HUDEP-2 (cell line): ENCODE results near the gene SLC22A14.
"Not testable (repeated sequence)": the region's sequence is repeated elsewhere in the genome, so short reads cannot be mapped to it uniquely, and the experiment has no call there.

Experiments
- DNase-seq, 76 experiments: peaks; one replicate each; lab custom pipeline; 2025; ENCODE audit not compliant: unreplicated experiment in 76 of 76; lab: John Stamatoyannopoulos, UW

Gene SLC22A14, protein sequence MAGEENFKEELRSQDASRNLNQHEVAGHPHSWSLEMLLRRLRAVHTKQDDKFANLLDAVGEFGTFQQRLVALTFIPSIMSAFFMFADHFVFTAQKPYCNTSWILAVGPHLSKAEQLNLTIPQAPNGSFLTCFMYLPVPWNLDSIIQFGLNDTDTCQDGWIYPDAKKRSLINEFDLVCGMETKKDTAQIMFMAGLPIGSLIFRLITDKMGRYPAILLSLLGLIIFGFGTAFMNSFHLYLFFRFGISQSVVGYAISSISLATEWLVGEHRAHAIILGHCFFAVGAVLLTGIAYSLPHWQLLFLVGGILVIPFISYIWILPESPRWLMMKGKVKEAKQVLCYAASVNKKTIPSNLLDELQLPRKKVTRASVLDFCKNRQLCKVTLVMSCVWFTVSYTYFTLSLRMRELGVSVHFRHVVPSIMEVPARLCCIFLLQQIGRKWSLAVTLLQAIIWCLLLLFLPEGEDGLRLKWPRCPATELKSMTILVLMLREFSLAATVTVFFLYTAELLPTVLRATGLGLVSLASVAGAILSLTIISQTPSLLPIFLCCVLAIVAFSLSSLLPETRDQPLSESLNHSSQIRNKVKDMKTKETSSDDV

DNA sequence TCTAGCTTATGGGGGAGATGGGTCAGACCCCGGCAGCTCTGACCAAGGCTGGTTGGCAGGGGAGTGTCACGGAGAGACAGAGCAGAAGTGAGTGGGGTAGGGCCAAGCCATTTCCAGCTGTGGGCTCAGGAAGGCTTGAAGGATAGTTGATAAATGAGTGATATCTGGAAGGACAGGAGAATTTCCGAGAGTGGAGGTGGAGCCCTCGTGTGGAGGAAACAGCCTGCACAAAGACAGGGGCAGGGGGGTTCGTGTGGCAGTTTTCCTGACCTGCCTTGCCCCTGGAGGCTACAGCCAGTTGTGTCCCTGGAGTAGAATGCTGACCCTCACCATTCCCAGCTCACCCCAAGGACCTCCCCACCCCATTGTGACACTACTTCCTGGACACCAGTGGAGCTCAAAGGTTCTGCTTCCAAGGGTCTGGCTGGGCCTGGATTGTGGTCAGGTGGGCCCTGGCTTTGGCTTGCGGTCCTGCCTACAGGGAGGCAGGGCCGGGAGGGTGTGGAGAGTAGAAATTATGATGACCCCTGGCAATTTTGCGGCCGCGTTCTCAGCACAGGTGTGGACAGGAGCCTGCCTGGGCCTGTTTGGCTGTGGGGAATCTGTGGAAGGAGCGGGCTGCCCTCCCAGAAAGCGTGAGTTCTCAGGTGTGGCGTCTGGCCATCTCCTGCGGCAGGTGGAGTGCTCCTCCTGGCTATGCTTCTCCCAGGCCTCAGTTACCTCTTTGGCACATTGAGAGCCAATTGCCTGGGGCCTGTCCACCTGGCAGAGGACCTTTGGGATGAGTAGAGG is at the start of gene SLC22A14:
TSS of gene SLC22A14 (plus strand) at position 400 of the 792 bp plus-strand sequence. CDS start 23,733 bp downstream, outside the sequence.
- DNase-seq, result peak in 7 of 76 experiments; percentile 2 to 24 (median 16)

DNA sequence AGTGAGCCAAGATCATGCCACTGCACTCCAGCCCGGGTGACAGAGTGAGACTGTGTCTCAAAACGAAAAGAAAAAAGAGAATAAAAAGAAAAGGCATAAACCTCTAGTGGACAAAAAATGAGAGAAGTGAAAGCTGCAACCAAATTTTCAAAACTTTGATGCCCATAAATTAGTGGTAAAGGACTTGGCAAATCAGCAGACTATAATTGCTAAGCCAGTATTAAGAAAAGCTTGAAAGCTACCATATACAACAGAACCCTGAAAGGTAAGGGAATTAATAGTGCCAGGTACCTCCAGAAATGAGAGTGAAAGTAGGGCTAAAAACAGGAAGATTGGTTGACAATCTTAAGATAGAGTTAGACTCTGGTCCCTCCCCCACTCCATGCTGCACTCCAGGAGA is 49.4 kb upstream of the SLC22A14 start:
- no peak for DNase-seq

DNA sequence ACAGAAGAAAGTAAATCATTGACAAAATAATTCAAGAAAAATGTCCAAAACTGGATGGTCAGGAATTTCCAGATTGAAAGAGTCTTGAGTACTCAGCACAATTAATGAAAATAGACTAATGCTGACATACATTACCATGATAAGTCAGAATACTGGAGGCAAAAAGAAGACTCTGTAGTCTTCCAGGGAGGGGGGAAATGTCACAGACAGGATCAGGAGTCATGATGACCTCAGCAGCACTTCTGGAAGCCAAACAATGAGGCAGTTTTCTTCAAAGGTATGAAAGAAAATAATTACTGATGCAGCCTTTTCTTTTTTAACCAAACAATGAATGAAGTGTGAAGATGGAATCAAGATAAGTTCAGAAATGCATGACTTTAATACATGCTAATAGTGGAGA is 46.6 kb upstream of the SLC22A14 start:
- no peak for DNase-seq

DNA sequence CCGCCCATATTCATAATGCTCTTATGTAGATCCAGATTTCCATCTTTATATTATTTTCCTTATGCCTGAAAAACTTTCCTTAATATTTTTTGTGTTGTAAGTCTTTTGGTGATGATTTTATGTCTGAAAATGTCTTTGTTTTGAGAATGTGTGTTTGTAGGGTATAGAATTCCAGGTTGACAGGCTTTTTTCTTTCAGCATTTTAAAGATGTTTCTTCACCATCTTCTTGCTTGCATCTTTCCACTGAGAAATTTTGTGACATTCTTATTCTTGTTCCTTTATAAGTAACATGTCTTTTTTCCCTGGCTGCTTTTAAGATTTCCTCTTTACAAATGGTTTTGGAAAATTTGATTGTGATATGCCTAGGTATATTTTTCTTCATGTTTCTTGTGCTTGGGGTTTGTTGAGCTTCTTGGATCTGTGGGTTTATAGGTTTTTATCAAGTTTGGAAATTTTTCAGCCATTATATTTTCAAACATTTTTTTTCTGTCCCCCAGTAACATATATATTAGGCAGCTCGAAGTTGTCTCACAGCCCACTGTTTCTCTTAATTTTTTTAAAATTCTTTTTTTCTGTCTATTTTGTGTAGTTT is 43.6 kb upstream of the SLC22A14 start:
- DNase-seq, result no peak

DNA sequence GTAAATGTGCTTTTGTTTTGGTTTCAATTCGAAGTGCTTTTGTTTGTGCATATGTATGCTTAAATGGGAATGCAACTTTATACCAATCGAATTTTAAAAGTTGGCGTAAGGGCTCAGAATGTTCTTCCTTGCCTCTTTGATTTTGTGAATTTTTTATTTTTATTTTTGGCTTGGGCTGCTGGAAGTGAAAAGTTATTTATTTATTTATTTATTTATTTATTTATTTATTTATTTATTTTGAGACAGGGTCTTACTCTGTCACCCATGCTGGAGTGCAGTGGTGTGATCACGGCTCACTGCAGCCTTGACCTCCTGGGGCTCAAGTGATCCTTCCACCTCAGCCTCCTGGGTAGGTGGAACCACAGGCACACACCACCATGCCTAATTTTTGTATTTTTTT is 39.3 kb upstream of the SLC22A14 start:
- DNase-seq, result not testable (repeated sequence)

DNA sequence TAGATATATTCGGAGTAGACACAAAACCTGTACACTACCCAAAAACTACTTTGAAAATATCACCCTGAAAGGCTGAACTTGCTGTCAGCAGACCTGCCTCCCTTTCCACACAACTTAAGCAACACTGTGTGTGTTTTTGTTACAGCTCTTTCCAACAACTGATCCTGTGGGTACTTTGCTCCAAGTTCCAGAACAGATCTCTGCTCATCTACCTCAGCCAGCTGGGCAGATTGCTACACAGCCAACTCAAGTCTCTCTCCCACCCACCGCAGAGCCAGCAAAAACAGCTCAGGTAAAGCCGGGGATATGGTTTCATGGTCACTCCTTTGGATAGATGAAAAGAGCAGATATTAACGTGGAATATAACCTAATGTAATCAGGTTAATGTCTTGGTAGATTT is 36.2 kb upstream of the SLC22A14 start:
- no peak for DNase-seq

DNA sequence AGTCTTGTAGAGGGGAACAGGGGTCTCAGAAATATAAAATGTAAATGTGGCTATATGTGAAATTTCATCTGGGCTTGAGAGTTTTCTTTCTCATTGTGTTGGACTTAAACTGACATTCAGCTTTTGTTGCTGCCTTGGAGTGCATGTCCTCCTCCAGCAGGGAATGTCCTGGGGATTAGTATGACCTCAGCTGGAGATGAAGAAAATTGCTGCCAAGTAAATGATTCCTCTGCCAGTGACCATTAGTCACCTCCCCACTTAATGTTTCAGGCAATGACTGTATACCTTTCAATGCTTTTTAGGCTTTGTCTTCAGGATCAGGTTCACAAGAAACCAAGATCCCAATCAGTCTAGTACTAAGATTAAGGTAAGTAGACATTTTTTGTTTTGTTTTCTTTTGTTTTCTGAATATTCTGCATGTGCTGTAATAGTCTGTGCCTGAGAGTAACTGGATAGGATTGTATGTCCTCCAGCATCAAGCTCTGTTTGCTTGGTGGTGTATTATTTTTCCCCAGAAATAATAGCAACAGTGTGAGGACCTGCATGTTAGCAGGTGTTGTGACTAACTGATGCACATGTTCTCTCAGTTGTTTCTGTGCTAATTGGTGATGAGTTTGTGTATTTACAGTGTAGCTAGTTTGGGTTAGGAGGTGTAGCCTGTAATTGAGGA is 34.6 kb upstream of the SLC22A14 start:
- peak in 1 of 76 experiments; percentile 7 for DNase-seq

DNA sequence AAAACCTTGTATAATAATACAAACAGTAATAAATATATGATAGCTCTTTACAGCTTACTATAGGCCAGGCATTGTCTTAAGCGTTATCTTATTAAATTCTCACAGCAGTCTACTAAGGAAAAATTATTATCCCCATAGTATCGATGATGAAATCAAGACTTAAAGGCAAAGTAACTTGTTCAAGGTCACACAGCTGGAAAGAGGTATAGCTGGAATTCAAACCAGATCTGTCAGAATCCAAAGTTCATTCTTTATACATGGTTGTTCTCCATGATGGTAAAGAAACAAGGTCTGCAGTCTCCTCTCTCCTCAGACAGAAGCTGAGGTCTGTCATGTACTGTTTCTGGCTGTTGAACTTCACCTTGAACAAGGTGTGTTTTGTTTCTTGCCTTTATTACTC is 31.9 kb upstream of the SLC22A14 start:
- DNase-seq, result no peak

DNA sequence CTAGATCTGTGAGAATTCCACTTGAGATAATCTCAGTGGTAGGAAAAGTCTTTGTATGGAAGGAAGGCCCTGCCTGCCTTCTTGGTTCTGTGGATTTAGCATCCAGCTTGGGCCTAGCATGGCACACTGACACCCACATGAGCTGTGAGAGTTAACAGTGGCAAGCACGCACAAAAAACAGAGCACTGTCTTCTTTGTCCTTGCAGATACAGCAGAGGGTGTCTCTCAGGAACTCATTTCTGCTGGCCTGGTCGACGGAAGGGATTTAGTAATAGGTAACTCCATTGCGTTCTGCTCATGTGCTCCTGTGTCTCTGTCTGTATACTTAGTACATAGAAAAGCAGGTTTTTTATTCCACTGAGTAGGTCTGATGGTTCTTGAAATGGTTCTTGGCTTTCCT is 30.9 kb upstream of the SLC22A14 start:
- no peak for DNase-seq

DNA sequence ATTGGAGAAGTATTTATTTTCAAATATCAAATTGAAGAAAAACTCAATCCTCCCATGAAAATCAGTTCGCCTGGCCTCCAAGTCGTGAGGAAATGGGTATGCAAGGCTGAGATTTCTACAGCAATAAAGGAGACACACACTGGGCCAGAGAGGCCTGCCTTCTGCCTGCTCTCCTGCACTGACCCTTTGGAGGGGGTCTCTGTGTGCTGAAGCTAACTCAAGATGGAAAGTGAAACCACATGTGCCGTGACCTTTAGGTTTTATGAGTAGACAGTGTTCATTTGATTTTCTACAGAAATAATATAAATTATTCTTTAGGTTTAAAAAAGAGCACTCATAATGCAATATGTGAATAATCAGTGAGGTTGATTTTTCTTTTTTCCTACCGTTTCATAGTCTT is 28.4 kb upstream of the SLC22A14 start:
- DNase-seq, result no peak

DNA sequence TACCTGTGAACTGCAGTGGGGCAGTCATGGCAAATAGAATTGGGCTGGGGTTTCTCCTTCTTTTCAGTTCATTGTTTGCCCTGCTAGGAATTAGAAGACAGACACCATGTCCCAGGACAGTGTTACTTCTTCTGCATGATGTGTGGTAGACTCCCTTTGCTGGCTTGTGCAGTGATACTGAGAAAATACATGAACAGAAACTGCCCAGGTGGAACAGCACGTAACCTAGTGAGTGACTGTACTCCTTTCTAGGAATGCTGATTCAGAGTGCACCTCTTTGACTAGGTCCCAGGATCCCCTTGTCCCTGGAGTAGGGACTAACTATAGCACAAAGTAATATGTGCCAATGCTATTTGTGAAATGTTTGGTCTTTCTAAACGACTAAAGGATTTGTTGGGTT is 27.2 kb upstream of the SLC22A14 start:
- DNase-seq, result no peak

DNA sequence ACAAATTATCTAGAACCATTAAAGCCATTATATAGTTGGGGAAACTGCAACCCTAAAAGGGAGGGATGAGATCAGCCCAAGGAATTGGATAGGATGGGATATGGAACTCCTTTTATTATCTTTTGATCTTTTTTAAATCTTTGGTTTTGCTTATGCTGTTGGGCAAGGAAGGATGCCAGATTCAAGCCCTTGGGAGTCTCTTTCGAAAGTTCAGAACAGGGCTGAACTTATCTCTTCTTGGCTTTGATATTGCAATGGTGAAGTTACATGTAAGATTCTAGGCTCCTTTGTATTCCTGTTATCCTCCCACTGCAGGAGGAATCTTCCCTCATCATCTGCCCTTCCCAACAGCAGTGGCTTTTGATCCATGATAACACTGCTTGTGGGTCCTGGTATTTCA is 26.5 kb upstream of the SLC22A14 start:
- no peak for DNase-seq

DNA sequence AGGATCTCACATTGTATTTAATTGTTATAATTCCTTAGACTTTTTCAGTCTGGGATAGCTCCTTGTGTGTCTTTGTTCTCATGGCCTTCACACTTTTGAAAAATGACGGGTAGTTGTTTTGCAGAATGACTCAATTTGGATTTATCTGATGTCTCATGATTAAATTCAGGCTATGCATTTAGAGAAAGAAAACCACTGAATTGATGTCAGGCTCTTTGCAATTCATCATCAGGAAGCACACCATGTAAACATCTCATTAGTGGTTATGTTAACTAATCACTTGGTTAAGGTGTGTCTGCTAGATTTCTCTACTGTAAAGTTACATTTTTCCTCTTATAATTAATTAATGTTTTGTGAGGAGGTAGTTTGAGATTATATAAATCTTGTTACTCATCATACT is 24.5 kb upstream of the SLC22A14 start:
- DNase-seq, result no peak

DNA sequence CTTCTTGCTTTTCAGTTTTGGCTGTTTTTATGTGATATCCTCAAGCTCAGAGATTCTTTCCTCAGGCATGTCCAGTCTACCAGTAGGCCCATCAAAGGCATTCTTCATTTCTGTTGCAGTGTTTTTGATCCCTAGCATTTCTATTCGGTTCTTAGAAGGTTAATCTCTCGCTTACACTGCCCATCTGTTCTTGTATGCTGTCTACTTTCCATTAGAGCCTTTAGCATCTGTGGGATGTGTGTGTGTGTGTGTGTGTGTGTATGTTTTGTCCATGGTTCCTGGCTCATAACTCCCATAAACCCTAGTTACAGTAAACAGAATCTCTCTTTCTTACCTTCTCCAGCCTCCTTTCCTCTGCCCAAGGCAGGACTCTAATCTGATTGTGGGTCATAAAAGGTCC is 21.6 kb upstream of the SLC22A14 start:
- DNase-seq, result no peak

DNA sequence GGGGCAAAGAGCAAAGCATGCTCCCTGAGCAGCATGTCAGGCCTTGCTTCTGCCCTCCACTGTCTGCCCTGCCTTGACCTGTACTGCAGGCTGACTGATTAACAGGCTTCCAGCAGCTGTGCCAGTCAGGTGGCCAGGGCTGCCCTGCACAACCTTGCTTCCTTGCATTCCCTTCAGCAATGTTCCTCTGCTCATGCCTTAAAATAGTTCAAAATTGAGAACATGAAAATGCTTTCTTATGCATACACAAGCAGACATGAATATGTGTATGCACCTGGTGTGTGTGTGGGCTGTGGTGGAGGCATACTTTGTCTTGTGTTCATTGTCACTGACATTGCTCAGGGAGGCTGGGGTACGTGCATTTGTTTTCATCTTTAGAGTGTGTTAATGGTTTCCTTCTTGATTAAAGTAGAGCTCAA is 17.7 kb upstream of the SLC22A14 start:
- no peak for DNase-seq

DNA sequence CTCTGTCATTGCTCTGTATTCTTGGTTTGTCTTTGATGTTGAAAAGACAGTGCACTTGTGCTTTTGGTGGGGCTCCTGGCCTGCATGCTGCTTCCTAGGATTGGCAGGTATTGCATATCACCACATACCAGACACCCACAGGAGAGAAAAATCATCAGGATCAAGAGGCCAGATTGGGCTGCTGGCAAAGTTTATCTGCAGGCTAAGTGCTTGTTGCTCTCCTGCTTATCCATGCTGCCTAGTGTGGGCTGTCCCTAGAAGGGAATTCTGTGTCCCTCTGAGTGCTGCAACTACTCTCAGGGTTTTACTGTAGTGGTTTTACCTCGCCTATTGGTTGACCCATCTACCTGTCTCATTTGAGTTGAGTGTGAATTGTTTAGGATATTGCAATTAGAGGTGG is 17.3 kb upstream of the SLC22A14 start:
- DNase-seq, result no peak

DNA sequence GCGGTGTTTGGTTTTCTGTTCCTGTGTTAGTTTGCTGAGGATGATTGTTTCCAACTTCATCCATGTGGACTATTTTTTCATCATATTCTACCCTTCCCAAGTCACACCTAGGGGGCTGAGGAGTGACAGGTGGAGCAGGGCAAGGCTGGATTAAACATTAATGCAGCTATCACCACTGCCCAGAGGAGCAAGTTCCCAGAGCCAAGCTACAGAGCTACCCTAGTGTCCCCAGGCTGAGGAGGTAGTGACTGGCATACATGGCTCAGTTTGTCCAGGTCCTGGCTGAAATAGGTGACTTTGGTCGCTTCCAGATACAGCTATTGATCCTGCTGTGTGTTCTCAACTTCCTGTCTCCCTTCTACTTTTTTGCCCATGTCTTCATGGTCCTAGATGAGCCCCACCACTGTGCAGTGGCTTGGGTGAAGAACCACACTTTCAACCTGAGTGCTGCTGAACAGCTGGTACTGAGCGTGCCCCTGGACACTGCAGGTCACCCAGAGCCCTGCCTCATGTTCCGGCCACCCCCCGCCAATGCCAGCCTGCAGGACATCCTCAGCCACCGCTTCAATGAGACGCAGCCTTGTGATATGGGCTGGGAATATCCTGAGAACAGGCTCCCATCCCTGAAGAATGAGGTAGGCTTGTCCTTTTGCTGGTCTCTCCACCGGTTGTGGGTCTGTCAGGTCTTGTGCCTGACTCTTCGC is 16.3 kb upstream of the SLC22A14 start, which contains the start of gene SLC22A13:
TSS of gene SLC22A13 (plus strand) at position 209 of the 704 bp plus-strand sequence. CDS start at position 258, 49 bp downstream.
- DNase-seq, result no peak

DNA sequence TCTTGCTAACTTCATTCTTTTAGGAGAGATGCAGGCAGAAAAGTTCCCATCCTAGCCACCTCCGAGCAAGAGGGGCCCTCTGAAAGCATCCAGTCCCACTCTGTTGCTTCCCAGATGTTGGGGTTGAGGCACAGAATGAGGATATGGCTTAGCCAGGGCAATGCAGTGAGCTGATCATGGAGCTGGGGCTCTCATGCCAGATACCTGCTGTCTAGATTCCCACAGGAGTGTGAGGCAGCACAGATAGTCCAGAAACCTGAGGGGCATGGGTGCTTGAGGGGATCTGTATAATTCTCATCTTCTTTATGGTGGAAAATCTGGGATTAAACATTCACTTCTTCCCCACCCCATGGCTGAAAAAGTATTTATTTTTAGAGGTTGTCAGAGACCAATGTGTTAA is 15.3 kb upstream of the SLC22A14 start:
- DNase-seq, result no peak

DNA sequence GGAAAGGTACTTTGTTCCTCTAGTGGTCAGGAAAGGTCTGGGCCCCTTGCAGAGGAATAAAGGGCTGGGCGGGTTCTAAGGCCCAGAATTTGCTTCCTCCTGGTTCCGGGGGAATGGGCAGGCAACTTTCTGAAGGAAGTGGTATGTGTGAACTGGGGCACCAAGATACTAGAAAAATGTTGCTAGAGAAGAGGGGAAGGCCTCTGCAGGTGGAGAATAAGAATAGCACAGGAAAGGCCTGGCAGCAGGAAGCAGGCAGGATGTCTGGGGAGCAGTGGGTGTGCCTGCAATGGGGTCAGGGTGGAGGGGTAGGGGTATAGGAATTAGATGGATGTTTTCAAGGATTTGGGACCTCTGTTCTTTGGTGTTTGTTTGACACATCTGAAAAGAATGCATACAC is 14.4 kb upstream of the SLC22A14 start:
- no peak for DNase-seq

DNA sequence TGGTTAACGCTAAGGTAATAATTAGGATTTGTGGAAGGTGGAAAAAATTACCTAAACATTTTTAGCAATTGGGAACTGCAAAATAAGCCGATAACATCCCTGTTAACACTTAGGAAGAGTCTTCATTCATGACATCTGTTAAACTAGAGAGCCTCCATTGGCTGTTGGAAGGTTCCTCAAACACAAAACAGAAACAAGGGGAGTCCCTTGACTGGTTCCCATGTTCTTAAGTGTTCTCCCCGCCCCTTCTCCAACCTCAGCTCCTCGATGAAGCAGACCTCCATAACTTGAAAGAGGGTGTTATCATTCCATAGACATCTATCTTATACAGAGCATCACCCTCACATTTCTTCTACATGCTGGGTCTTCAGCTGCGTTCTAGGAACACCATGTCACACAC is 14.0 kb upstream of the SLC22A14 start:
- no peak for DNase-seq
